GM12878 (cell line): ENCODE results near the gene TKT. TPM values are rescaled to one million over a fixed set of nuclear protein-coding genes. Genes with fewer than 3 reads are reported as not detected.
"Not testable (repeated sequence)": the region's sequence is repeated elsewhere in the genome, so short reads cannot be mapped to it uniquely, and the experiment has no call there.

Experiments
- ATAC-seq: fragments of 200-7000 bp; cut with Tn5 transposase; 3 replicates; pipeline ENCODE4 v1.9.1; 2020; ENCODE audit warnings: mild to moderate bottlenecking, moderate library complexity
- BruUV-seq: library from RNA; stranded (reverse); fragments of 400-500 nt; replicated peaks from 2 replicates; lab custom pipeline; 2021; lab: Mats Ljungman, UMichigan
- CTCF ChIA-PET: fragments of 300-600 bp; sonication (Branson Sonifier 250); formaldehyde crosslinking; extraction: SDS; loops from one replicate; lab custom pipeline; 2021; ENCODE audit warnings: inconsistent platforms; lab: Yijun Ruan, JAX
- POLR2A ChIA-PET: fragments of 350-600 bp; formaldehyde crosslinking; extraction: SDS; loops from one replicate; lab custom pipeline; 2021; ENCODE audit warnings: inconsistent platforms; lab: Charles Lee
- RAD21 ChIA-PET: fragments of 300-600 bp; sonication (Branson Sonifier 250); formaldehyde crosslinking; loops from one replicate; lab custom pipeline; 2023; ENCODE audit warnings: antibody characterized with exemption; ENCODE audit not compliant: unreplicated experiment; lab: Charles Lee
- SMC1A ChIA-PET: fragments of 300-600 bp; sonication (Branson Sonifier 250); formaldehyde crosslinking; loops from one replicate; lab custom pipeline; 2023; ENCODE audit not compliant: unreplicated experiment, uncharacterized antibody; lab: Charles Lee
- DNase-seq: peaks from one replicate; pipeline ENCODE4 v3.0.0-alpha.2; 2011; ENCODE audit warnings: low read depth, low spot score
- FAIRE-seq: peaks from 3 replicates; lab custom pipeline; 2011; peaks lifted over from hg19 to GRCh38; lab: Jason Lieb, UNC
- H2AFZ ChIP-seq: 2 replicates; pipeline ENCODE4 v1.6.0; 2011; ENCODE audit warnings: low read depth, low read length, control low read depth; ENCODE audit not compliant: control insufficient read depth
- H3K27ac ChIP-seq: 2 replicates; pipeline ENCODE4 v1.5.1; 2011; ENCODE audit warnings: control low read depth; ENCODE audit not compliant: control insufficient read depth, insufficient read depth
- H3K27me3 ChIP-seq, 2 experiments: replicated peaks in 1 of 2; 2 replicates each; pipeline versions ENCODE4 v1.6.0 to v1.6.1; 2011; ENCODE audit warnings: low read length in 1 of 2; ENCODE audit not compliant: control insufficient read depth in 2 of 2, insufficient read depth in 2 of 2
- H3K36me3 ChIP-seq, 2 experiments: 2 replicates each; pipeline ENCODE4 v1.5.1; 2011; ENCODE audit warnings: low read length in 1 of 2; ENCODE audit not compliant: control insufficient read depth in 2 of 2, insufficient read depth in 2 of 2
- H3K4me1 ChIP-seq: 2 replicates; pipeline ENCODE4 v1.6.1; 2011; ENCODE audit warnings: mild to moderate bottlenecking, low read length, moderate library complexity, mixed read lengths; ENCODE audit not compliant: control insufficient read depth, insufficient read depth
- H3K4me2 ChIP-seq: 2 replicates; pipeline ENCODE4 v1.6.0; 2011; ENCODE audit warnings: control low read depth; ENCODE audit not compliant: control insufficient read depth, insufficient read depth
- H3K4me3 ChIP-seq: fragments of 200-600 bp; sonication (generic); 2 replicates; pipeline ENCODE4 v1.5.1; 2016
- H3K79me2 ChIP-seq: 2 replicates; pipeline ENCODE4 v1.6.0; 2011; ENCODE audit warnings: low read length; ENCODE audit not compliant: control insufficient read depth, insufficient read depth
- H3K9ac ChIP-seq: 2 replicates; pipeline ENCODE4 v1.8.0; 2011; ENCODE audit warnings: low read length, control low read depth, mixed read lengths; ENCODE audit not compliant: control insufficient read depth, insufficient read depth
- H3K9me3 ChIP-seq: replicated peaks from 3 replicates; pipeline ENCODE4 v1.5.1; 2011; ENCODE audit warnings: mild to moderate bottlenecking, low read length; ENCODE audit not compliant: control insufficient read depth, insufficient read depth
- H4K20me1 ChIP-seq: 2 replicates; pipeline ENCODE4 v1.6.0; 2011; ENCODE audit not compliant: control insufficient read depth, insufficient read depth
- CBFB ChIP-seq: IDR thresholded peaks from 2 replicates; pipeline ENCODE4 v1.6.1; 2016; ENCODE audit warnings: antibody characterized with exemption, low read depth
- EZH2 ChIP-seq: IDR thresholded peaks from 2 replicates; pipeline ENCODE4 v1.6.1; 2012; ENCODE audit warnings: low read depth, mild to moderate bottlenecking, control low read depth, inconsistent platforms, low read length, borderline replicate concordance; ENCODE audit not compliant: control insufficient read depth
- MTA3 ChIP-seq: IDR thresholded peaks from 2 replicates; pipeline ENCODE4 v1.6.1; 2012; ENCODE audit warnings: low read length, inconsistent platforms, borderline replicate concordance
- NKRF ChIP-seq: fragments of 450-650 bp; conservative IDR thresholded peaks from 2 replicates; pipeline ENCODE4 v1.6.1; 2017; ENCODE audit warnings: mild to moderate bottlenecking, moderate library complexity
- POLR2A ChIP-seq: IDR thresholded peaks from 2 replicates; pipeline ENCODE4 v1.6.1; 2011; ENCODE audit warnings: low read depth, mild to moderate bottlenecking, low read length
- RAD21 ChIP-seq: IDR thresholded peaks from 2 replicates; pipeline ENCODE4 v1.6.1; 2011; ENCODE audit warnings: mild to moderate bottlenecking, low read depth, low read length, moderate library complexity; ENCODE audit not compliant: insufficient read depth
- RUNX3 ChIP-seq: IDR thresholded peaks from 2 replicates; pipeline ENCODE4 v1.6.1; 2012; ENCODE audit warnings: low read length, inconsistent platforms
- SREBF1 ChIP-seq: IDR thresholded peaks from 2 replicates; pipeline ENCODE4 v1.6.1; 2012; ENCODE audit warnings: mild to moderate bottlenecking, low read length
- TAF1 ChIP-seq: IDR thresholded peaks from 2 replicates; pipeline ENCODE4 v1.6.1; 2011; ENCODE audit warnings: mild to moderate bottlenecking, low read depth, low read length, borderline replicate concordance
- USF1 ChIP-seq: IDR thresholded peaks from 2 replicates; pipeline ENCODE4 v1.6.1; 2011; ENCODE audit warnings: borderline replicate concordance, low read depth, mild to moderate bottlenecking, moderate library complexity, mixed read lengths, low read length; ENCODE audit not compliant: insufficient read depth; ENCODE audit errors: extremely low read length
- ZNF207 ChIP-seq: fragments of 450-650 bp; IDR thresholded peaks from 2 replicates; pipeline ENCODE4 v1.6.1; 2014; ENCODE audit warnings: antibody characterized with exemption, mild to moderate bottlenecking, borderline replicate concordance
- WGBS: methylation state at CpG from one replicate; pipeline ENCODE4 v1.1.6; 2016; ENCODE audit warnings: low lambda C conversion rate; ENCODE audit not compliant: insufficient replicate concordance, insufficient coverage; ENCODE audit errors: missing lambda C conversion rate; 5-methylcytosine and 5-hydroxymethylcytosine counted together
- in situ Hi-C: fragments of 300-500 bp; cut with MboI; formaldehyde crosslinking; loops from 9 replicates; pipeline ENCODE4 v1.14.3; 2018; ENCODE audit warnings: mixed read lengths
- intact Hi-C: fragments of 100-400 bp; cut with micrococcal nuclease; formaldehyde crosslinking; loops from one replicate; pipeline ENCODE4 v1.14.2; 2022; ENCODE audit not compliant: unreplicated experiment
- polyA plus RNA-seq, 11 experiments: library from polyadenylated mRNA; depleted of rRNA in 4 of 11; unstranded in 6 of 11; stranded (reverse) in 5 of 11; fragments of >200 nt; fragmentation: Nextera tagmentation in 4 of 11; fragmentation: Illumina TruSeq in 1 of 11; extraction: Ambion mirVana in 4 of 11; extraction: Trizol in 1 of 11; gene quantifications; 1 replicate in 1 of 11; 2 replicates in 10 of 11; pipeline versions ENCODE4 v1.2.1 to v1.2.3, GENCODE V29; 2011 to 2016; ENCODE audit warnings: inconsistent platforms in 2 of 11, missing spikeins in 2 of 11, low read depth in 1 of 11
- total RNA-seq, 4 experiments: library from RNA; depleted of rRNA in 3 of 4; stranded (reverse); fragments of >200 nt in 3 of 4; fragmentation: Illumina TruSeq in 1 of 4; extraction: Trizol in 1 of 4; gene quantifications; 2 replicates each; pipeline versions ENCODE4 v1.2.1 to v1.2.3, GENCODE V29; 2013 to 2021
- TF ChIP-seq, protein P1 (sequence below): fragments of 450-650 bp; IDR thresholded peaks from 2 replicates; pipeline ENCODE4 v1.6.1; 2017; ENCODE audit warnings: borderline replicate concordance

TKT gene
- total and polyA plus RNA-seq, 10 of the 15 experiments (the other 5 are each of a cell fraction or from before 2014, with no cell fraction given) = 56.4 to 385 (median 143) TPM

DNA sequence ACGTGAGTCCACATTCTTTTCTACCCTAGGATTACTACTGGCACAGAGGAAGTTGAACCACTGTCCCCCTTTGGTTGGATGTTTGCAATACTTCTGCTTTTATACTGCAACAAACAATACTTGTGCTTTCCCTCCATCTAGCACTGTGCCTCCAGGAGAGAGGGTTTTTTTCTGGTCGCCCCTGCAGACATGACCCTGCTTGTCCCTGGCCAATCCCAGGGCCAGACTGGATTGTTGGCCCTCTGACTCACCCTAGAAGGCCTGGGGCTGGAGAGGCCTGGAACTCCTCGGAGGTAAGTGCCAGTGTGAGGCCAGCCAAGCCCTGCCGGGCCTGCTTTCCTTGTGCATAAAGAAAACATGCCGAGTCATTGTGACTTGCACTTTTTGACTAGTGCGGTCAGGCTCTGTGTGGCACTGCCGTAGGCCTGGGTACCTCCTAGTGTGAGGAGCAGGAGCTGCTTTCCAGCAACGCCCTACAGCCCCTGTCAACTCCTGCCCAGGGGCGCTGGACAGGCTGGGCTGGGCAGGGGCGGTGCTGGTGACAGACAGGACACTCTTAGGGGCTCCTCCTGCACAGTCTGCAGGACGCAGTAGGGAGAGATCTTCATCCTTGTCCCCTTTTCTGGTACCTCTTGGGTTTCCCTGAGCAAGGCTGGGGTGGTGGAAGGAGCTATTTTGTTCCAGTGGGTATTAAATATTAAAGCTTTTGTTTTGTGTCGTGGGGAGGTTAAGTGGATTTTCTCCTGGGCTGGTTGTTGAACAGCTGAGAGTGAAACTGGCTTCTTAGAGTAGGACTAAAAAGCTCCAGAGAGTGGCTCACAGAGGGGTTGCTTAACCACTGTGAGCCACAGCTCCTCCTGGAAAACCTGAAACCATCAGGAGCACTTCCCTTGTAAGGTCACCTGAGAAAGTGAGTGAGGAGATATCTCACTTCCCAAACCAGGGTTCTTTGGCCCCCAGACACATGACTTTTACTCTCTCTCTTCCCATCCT lies 14.4 kb upstream of the TKT start (continued):
- TF ChIP-seq RAD21 = no peak
- TF ChIP-seq USF1 = no peak
- no peak for TF ChIP-seq MTA3
- peak; percentile 34; the same call in 1 of the 2 replicates for TF ChIP-seq RUNX3
- TF ChIP-seq SREBF1 = no peak
- TF ChIP-seq EZH2 = no peak
- no peak for TF ChIP-seq NKRF
- TF ChIP-seq, protein P1, sequence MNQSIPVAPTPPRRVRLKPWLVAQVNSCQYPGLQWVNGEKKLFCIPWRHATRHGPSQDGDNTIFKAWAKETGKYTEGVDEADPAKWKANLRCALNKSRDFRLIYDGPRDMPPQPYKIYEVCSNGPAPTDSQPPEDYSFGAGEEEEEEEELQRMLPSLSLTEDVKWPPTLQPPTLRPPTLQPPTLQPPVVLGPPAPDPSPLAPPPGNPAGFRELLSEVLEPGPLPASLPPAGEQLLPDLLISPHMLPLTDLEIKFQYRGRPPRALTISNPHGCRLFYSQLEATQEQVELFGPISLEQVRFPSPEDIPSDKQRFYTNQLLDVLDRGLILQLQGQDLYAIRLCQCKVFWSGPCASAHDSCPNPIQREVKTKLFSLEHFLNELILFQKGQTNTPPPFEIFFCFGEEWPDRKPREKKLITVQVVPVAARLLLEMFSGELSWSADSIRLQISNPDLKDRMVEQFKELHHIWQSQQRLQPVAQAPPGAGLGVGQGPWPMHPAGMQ = no peak
- no peak for TF ChIP-seq ZNF207
- peak; percentile 53 for TF ChIP-seq POLR2A
- TF ChIP-seq TAF1 = 0 out of 2 replicates have a peak, but pooled peaks have one; percentile 31
- no peak for TF ChIP-seq CBFB
- TF ChIP-seq, all 136 proteins: peak for 4

DNA sequence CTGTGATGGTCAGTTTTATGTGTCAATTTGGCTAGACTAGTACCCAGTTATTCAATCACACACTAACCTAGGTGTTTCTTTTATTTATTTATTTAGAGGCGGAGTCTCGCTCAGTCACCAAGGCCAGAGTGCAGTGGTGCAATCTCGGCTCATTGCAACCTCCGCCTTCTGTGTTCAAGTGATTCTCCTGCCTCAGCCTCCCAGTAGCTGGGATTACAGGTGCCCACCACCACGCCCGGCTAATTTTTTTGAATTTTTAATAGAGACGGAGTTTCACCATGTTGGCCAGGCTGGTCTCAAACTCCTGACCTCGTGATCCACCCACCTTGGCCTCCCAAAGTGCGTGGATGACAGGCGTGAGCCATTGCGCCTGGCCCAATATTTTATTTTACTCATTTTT lies 13.4 kb upstream of the TKT start:
- POLR2A ChIA-PET, H3K9me3 ChIP-seq, DNase-seq, H3K4me2 ChIP-seq, SMC1A ChIA-PET, CTCF ChIA-PET, FAIRE-seq, H3K27me3 ChIP-seq, H2AFZ ChIP-seq, H3K4me3 ChIP-seq, H3K4me1 ChIP-seq, H3K9ac ChIP-seq, in situ Hi-C loops, ATAC-seq, H3K79me2 ChIP-seq, H4K20me1 ChIP-seq, BruUV-seq, intact Hi-C loops, RAD21 ChIA-PET, H3K36me3 ChIP-seq, H3K27ac ChIP-seq: not testable (repeated sequence)
- 90% methylated on average over 11 of the region's 11 CpGs for WGBS
